Retina (tissue), 1 donor: ENCODE results near the gene OR4D5.

Experiments
- DNase-seq: peaks from one replicate; pipeline ENCODE4 v3.0.0-alpha.2; 2016

OR4D5 gene

DNA sequence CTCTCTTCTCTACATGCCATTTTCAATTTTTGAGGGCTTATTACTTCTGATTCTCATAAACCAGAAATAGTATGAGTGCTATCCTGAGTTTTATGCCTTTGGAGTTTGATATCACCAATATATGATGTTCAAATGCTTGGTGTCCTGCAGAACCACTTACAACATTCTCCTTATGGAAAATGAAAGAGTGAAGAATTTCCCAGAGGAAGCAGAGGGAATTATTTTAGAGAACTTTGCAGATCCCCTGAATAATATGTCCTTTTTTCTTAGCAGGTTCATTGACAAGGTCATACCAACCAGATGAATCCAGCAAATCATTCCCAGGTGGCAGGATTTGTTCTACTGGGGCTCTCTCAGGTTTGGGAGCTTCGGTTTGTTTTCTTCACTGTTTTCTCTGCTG, at the start of gene OR4D5:
Gene OR4D5 (plus strand): TSS at position 301 of the 400 bp plus-strand sequence. CDS start 0 bp downstream, at position 301.
- DNase-seq = no peak

DNA sequence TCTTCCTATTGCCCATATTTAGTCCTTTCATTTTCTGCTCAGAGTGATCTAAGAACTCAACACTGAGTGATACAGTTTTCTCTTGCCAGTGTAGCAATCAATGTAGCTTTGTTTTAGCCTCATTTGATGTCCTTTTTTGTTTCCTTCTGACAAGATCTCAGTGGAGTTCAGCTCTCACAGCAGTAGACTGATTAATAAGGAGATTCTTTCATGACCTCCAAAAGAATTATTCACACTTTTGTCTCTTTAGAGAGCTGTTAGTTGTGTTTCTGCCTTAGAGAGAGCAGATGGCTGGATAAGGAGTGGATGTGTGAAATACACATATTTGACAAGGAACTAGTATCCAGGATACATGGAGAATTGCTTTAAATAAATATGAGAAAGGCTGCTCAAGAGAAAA, 47.4 kb upstream of the OR4D5 start:
- no peak for DNase-seq

DNA sequence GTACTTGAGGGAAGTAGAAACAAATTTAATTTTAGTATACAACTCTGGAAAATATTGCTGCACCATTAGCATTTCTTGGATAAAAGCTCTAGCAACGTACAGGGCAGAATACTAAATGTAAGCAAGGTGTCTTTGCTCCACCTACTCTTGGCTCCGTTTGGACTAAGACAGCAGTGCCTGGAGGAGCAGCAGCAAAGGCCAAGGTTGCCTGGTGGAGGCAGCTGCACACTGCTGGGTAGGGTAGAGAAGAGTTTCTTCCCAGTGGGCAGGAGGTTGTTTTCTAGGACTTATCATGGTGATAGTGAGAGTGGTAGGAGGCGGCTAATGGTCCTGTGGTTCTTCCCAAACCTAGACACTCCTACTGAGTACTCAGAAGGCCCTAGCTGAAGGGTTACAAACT, 39.6 kb upstream of the OR4D5 start:
- DNase-seq = no peak

DNA sequence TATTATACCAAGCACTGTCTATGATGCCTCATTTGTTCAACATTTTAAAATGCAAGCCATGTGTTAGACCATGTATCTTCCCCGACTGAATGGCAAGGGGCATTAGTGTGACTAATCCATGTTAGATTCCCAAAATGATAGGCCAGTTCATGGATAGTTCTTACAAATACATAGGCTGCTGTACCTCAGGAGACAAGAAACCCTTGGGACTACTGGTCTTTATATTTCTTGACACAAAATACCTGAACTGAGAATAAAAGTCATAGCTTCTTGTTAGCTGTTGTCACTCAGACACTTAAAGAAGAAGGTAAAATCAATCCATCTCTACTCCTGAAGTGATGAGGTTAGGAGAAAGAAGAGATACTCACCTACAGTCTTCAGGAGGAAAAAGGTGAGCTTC, 37.5 kb upstream of the OR4D5 start, which contains the start of gene OR8D4:
Gene OR8D4 (plus strand): TSS at position 301 of the 400 bp plus-strand sequence. CDS start 4,265 bp downstream, outside the sequence.
- no peak for DNase-seq

DNA sequence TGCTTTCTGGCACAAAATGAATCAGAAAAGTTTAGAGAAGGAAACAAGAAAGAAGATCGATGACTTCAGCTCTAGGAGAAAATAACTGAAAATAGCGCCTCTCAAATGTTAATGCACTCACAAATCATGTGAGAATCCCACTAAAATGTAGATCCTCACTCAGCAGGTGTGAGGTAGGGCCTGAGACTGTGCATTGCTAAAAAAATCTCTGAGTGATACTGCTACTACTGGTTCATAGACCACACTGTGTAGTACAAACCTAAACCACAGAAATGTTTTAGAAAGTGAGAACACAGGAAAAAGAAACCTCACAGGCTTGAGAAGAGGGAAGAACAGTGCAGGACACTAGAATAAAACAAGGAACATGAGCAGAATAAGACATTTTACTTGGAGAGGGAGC, 35.5 kb upstream of the OR4D5 start:
- no peak for DNase-seq

DNA sequence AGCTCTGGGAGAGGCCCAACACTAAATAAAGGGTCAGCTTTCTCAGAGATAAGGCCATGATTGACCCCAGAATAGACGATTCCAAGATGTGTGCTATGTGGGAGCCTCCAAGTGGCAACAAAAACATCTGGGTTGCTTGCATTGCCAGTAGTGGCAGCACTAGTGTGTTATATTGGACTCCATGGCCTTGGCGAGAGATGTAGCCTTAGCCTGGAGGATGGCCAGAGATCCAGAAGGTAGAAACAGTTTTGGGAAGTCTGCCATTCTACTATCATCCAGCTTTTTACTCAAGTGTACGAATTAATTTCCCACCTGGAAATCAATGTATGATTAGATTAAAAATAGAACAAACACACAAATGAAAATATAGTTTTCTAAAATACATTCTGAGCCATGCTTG, 34.5 kb upstream of the OR4D5 start:
- DNase-seq = no peak

DNA sequence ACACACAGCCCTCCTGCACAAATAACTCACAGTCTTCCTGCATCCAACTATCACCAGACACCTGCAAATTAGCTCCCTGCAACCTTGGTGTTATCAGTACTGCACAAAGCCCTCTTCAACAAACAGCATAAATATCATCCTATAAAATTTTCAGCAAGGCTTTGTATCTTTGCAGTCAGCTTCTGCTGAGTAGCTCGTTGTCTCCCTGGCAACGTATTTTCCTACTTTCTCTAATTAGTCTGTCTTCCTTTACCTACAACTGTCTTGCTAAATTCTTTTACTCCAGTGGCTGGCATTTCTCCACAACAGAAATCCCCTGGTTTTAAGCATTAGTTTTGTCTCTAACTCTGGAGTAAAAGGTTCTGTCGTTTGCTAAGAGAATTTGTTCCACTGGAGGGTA, 33.6 kb upstream of the OR4D5 start:
- DNase-seq = peak; percentile 5

DNA sequence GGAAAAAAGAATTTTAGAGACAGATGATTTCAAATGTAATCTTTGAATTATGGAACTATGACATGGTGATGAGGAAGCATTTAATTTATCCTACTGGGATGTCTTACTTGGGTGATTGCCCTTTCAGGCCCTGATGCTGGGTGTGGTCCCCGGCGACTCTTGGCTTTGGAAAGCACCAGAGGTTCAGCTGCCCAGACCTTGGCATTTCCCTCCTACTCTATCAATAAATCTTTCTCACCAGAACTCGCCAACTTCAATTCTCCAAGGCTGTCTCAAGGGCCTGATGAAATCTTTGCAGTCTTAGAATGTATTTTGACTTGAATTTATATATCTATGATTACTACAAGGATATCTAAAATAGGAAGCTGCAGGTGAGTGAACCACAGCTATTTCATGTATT, 18.5 kb upstream of the OR4D5 start:
- no peak for DNase-seq

DNA sequence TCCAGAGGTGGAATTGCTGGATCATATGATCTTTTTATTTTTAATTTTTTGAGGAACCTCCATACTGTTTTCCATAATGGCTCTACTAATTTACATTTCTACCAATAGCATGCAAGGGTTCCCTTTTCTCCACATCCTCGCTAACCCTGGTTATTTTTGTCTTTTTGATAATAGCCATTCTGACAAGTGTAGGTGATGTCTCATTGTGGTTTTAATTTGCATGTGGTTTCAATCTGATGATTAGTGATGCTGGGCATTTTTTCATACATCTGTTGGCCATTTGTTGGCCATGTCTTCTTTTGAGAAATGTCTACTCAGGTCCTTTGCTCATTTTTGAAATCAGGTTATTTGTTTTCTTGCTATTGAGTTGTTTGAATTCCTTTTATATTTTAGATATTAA, 15.4 kb upstream of the OR4D5 start:
- no peak for DNase-seq

DNA sequence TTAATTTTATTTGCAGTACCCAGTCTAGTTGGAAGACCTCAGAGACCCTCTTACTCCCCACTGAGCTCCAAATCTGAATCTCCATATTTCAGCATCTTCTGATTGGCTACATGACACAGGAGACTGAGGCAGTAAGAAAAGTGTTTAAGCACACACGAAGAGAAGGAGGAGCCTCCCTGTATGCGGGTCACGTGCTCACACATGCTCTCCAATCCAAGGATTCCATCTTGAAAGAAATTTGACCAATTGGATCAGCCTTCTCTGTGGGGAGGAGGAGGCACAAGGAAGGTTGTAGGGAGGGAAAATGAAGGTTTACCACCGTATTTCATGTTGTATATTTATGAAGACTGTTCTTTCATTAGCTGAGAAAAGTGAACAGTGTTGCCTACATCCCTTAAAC, 3.0 kb downstream of the OR4D5 start:
- no peak for DNase-seq

DNA sequence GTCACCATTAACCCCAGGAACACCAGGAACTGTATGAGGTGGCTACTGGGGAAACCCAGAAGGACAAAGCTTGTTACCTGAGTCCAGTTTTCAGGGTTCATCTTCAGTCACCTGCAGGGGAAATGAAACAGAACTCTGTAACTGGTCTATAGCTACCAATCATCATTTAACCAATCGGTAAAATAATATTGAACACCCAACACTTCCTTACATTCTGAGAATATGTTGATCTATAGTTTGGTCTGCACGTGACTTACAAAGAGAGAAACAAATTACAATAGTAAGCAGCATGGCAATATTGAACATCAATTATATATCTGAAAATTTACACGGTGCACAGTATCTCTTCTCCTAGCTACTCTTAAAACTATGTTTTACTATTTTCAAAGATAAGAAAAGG, 4.3 kb downstream of the OR4D5 start, which contains the start of gene OR6T1:
Gene OR6T1 (minus strand): TSS at position 101 of the 400 bp plus-strand sequence. CDS start 0 bp downstream, at position 101.
- no peak for DNase-seq

DNA sequence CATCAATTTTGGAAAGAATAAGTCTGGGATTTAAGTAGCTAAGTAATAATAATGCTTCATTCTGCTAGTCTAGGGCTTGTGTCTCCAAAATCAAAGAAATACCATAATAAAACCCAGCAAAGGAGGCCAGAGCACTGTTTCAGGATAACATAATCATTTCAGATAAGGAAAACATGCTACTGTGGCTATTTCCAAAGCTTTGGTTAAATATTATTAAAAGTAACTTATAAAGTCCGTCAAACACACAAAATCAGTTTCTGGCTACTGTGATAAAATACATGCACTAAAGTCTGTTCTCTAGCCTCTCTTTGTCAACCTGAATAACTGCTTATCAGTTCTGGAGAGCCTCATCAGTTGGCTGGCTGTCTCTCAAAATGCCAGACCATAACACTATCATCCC, 5.7 kb downstream of the OR4D5 start:
- DNase-seq = no peak

DNA sequence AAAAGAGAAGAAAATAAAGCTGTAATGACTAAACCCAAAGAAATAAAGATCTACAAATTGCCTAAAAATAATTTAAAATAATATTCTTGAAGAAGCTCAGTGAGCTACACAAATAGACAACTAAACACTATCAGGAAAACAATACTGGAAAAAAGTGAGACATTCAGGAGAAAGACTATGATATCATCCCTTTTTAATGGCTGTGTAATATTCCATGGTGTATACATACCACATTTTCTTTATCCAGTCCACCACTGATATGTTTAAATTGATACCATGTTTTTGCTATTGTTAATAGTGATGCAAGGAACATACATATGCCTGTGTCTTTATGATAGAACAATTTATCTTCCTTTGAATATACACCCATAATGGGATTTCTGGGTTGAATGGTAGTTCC, 17.3 kb downstream of the OR4D5 start:
- DNase-seq = no peak

DNA sequence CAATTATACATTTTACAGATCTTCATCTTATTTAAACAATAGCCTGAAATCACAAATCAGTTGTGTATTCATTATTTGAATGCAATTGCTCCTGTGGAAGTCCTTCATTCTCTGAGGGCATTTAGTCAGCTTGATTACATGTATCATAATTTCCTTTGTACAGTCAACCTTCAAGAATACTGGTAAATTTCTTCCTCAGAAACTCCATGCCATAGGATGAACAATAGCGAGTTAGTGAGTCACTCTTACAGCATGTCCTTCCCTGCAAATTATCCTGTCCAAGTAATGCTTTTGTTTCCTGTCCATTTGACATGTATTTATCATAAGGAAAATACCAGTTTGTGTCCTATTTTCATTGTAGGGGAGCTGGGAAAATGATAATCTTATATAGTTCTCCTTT, 34.4 kb downstream of the OR4D5 start:
- no peak for DNase-seq

DNA sequence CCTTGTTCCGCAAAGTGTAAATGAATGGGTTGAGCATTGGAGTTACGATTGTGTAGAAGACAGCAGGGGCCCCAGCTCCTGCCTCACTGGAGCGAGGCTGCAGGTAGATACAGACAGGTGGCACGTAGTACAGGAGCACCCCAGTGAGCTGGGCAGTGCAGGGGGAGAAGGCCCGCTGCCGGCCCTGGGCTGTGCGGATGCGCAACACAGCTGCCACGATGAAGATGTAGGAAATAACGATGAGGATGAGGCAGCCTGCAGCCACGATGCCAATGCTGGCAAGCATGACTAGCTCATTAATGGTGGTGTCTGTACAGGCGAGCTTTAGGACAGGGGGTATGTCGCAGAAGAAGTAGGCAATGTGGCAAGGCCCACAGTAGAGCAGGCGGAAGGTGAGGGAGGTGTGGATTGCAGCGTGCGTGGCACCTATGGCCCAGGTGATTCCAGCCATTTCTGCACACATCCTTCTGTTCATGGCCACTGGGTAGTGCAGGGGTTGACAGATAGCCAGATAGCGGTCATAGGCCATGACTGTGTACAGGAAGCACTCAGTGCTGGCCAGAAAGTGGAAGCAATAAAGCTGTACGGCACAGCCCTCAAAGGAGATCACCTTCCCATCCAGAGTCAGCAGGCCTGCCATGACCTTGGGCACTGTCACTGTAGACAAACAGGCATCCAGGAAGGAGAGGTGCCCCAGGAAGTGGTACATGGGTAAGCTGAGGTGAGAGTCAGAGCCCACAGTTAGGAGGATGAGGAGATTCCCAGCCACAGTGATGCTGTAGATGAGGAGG, 37.5 kb downstream of the OR4D5 start:
- DNase-seq = no peak

DNA sequence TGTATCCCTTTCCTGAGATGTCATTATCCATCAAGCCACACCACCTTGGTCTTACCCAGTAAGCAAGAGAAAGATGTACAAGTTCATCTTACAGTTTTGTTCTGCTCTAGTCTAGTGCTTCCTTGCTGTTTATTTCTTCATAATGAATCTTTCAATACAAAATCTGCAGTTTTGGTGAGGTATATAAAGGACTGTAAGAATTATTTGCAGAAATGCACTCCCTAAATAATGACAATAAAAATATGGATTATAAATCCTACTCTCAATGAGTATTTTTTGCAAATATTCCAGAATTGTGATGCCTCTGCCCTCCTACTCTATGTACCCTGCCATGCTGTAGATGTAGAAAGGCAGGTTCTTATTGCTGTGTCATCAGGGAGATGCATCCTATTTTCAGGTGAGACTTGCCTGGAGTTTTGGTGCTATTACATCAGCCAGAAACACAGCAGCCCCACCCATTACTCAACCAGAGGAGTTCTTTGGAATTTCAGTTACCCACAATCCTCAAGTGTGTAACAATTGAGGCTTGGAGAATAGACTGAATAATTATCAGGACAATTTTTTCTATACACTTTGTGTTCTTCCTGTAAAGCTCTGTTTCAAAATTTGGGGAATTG, 38.4 kb downstream of the OR4D5 start, which contains the start of gene OR10S1:
Gene OR10S1 (minus strand): TSS at position 51 of the 617 bp plus-strand sequence. CDS start 117 bp downstream, outside the sequence.
- DNase-seq = no peak

DNA sequence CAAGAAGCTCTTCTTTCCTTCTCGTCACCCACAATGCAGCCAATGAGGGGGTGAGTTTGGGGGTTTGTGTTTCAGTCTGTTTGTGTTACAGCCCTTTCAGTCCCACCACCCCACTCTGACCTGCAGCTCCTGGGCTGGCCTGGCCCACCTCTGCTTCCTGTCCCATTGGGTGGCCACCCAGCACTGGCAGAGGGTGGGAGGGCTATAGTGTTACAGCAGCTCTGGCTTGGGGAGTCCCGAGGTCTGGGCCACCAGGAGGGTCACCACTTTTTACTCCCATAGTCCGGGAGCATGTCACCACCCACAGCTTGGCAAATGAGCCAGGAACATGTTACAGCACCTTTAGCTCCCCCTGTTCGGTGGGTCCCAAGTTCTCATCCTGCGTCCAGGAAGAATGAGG, 39.9 kb downstream of the OR4D5 start:
- DNase-seq = no peak
